ENCODE measurements around the gene GXYLT2. TPM values are rescaled to one million over a fixed set of nuclear protein-coding genes. Genes with fewer than 3 reads are reported as not detected.
A peak's percentile ranks its signal among the peaks of the same experiment; 100 is the strongest.

GXYLT2 gene
- total RNA-seq, 3 donors from 2014 or later (not counting 1 experiment from before 2014, with no cell fraction given) = not detected

DNA sequence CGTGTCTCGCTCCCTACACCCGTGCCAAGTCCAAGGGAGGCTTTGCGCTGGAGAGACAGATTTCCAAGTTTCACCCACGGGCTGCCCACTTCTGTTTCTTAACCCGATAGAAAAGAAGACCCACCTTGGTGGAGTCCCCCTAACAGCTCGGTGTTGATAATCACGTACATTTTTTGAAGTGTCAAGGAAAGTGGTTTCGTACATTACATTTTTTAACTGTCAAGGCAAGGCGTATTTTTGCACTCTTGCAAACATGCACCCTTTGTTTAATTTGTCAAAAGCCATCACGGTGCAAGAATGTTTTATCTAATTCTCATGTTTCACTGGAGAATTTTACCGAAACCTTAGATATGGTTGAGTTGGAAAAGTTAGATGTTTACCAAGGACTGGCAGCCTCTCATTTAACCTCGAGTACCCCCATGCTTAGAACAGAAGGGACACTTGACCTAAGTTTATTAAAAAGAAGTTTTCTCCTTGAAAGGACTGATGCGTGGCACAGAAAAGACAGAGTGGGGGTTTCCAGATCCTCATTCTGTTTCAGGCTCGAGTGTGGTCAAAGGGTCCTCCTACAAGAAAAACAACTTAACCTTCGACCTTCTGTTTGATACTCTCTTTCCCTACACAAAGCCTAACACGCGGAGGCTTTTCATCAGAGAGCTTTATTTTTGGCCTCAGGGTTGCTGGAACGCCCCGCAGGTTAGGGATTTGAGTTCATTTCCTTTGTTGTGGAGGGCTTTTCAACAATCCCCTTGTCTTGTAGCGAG is 882 bp downstream of the GXYLT2 start:
- H3K27me3 ChIP-seq (ENCODE audit: control insufficient read depth, insufficient read depth, low read length) = peaks cover 11% of the 10 kb centered on the region
- H3K36me3 ChIP-seq (ENCODE audit: control insufficient read depth, insufficient read depth, low read length) = no peaks in the 10 kb centered on the region
- Mint-ChIP-seq H3K27ac (no peak overlapping the region), H3K36me3 (no peaks in the 10 kb centered on the region), H3K4me3 (no peak overlapping the region), H3K9me3 (peaks cover 0 to 2% of the 10 kb centered on the region in 2 donors), H3K4me1 (peaks cover 0 to 5% of the 10 kb centered on the region in 2 donors), H3K27me3 (ENCODE audit: low read depth in 2 of 2) (peaks cover 41 to 80% of the 10 kb centered on the region in 2 donors)
- TF ChIP-seq, protein P1, sequence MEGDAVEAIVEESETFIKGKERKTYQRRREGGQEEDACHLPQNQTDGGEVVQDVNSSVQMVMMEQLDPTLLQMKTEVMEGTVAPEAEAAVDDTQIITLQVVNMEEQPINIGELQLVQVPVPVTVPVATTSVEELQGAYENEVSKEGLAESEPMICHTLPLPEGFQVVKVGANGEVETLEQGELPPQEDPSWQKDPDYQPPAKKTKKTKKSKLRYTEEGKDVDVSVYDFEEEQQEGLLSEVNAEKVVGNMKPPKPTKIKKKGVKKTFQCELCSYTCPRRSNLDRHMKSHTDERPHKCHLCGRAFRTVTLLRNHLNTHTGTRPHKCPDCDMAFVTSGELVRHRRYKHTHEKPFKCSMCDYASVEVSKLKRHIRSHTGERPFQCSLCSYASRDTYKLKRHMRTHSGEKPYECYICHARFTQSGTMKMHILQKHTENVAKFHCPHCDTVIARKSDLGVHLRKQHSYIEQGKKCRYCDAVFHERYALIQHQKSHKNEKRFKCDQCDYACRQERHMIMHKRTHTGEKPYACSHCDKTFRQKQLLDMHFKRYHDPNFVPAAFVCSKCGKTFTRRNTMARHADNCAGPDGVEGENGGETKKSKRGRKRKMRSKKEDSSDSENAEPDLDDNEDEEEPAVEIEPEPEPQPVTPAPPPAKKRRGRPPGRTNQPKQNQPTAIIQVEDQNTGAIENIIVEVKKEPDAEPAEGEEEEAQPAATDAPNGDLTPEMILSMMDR (IDR thresholded peaks at IDR 0.05) = no peak
- intact Hi-C loops (cut with micrococcal nuclease) = no loop called here
- 32% methylated on average over 21 of the region's 21 CpGs for WGBS (ENCODE audit: insufficient coverage)
- H3K9me3 ChIP-seq (ENCODE audit: control insufficient read depth, insufficient read depth, low read length) = no peaks in the 10 kb centered on the region
- H3K4me3 ChIP-seq (ENCODE audit: low read length) = no peak overlapping the region
- DNase-seq (peak in 1 of 2 donors; percentile 14), ATAC-seq (peak in 1 of 3 donors; percentile 10)
- no peak overlapping the region for H3K27ac ChIP-seq (ENCODE audit: low read length)
- H3K4me1 ChIP-seq (ENCODE audit: control insufficient read depth, insufficient read depth, low read length) = peaks cover 3% of the 10 kb centered on the region

GRCh38 chr3:72889310-72890165 is 1.7 kb downstream of the GXYLT2 start:
- no peaks in the 10 kb centered on the region for H3K36me3 Mint-ChIP-seq
- TF ChIP-seq, protein P1 (IDR thresholded peaks at IDR 0.05) = no peak
- Histone ChIP-seq H3K9me3 (ENCODE audit: control insufficient read depth, insufficient read depth, low read length) (no peaks in the 10 kb centered on the region), H3K27me3 (ENCODE audit: control insufficient read depth, insufficient read depth, low read length) (peaks cover 11% of the 10 kb centered on the region), H3K27ac (ENCODE audit: low read length) (no peak overlapping the region), H3K4me3 (ENCODE audit: low read length) (no peak overlapping the region), H3K36me3 (ENCODE audit: control insufficient read depth, insufficient read depth, low read length) (no peaks in the 10 kb centered on the region), H3K4me1 (ENCODE audit: control insufficient read depth, insufficient read depth, low read length) (peaks cover 3% of the 10 kb centered on the region)
- H3K4me1 Mint-ChIP-seq = peaks cover 0 to 5% of the 10 kb centered on the region in 2 donors
- H3K27me3 Mint-ChIP-seq (ENCODE audit: low read depth in 2 of 2) = peaks cover 38 to 78% of the 10 kb centered on the region in 2 donors
- H3K27ac Mint-ChIP-seq = no peak overlapping the region
- ATAC-seq = no peak
- no peaks in the 10 kb centered on the region for H3K9me3 Mint-ChIP-seq
- intact Hi-C loops (cut with micrococcal nuclease) = no loop called here
- no peak overlapping the region for H3K4me3 Mint-ChIP-seq
- WGBS (ENCODE audit: insufficient coverage) = 84% methylated on average over 11 of the region's 13 CpGs
- DNase-seq = no peak

- TF ChIP-seq, protein P1 (IDR thresholded peaks at IDR 0.05) = no peak
- Mint-ChIP-seq H3K36me3 (no peaks in the 10 kb centered on the region), H3K27ac (no peak overlapping the region), H3K4me1 (peaks cover 0 to 5% of the 10 kb centered on the region in 2 donors), H3K27me3 (ENCODE audit: low read depth in 2 of 2) (peaks cover 38 to 70% of the 10 kb centered on the region in 2 donors), H3K9me3 (no peaks in the 10 kb centered on the region), H3K4me3 (no peak overlapping the region)
- no peak for ATAC-seq
- DNase-seq = no peak
- Histone ChIP-seq H3K27ac (ENCODE audit: low read length) (no peak overlapping the region), H3K36me3 (ENCODE audit: control insufficient read depth, insufficient read depth, low read length) (no peaks in the 10 kb centered on the region), H3K9me3 (ENCODE audit: control insufficient read depth, insufficient read depth, low read length) (no peaks in the 10 kb centered on the region), H3K4me1 (ENCODE audit: control insufficient read depth, insufficient read depth, low read length) (peaks cover 3% of the 10 kb centered on the region), H3K27me3 (ENCODE audit: control insufficient read depth, insufficient read depth, low read length) (peaks cover 11% of the 10 kb centered on the region), H3K4me3 (ENCODE audit: low read length) (no peak overlapping the region)
- WGBS (ENCODE audit: insufficient coverage) = 94% methylated on average over 10 of the region's 10 CpGs
- intact Hi-C loops (cut with micrococcal nuclease) = no loop called here
Observed at GRCh38 chr3:72890166-72890925, 2.5 kb downstream of the GXYLT2 start.
